B cell (primary cell): Measurements from ENCODE around the gene BRIP1. TPM values are rescaled to one million over a fixed set of nuclear protein-coding genes. Genes with fewer than 3 reads are reported as not detected.

Experiments
- ATAC-seq: fragments of 200-7000 bp; cut with Tn5 transposase; one replicate; pipeline ENCODE4 v1.10.0; 2021; ENCODE audit warnings: low read depth, mild to moderate bottlenecking, moderate number of reproducible peaks, moderate library complexity
- CTCF ChIA-PET: fragments of 350-600 bp; sonication (Branson Sonifier 250); formaldehyde crosslinking; loops from one replicate; lab custom pipeline; 2021; ENCODE audit warnings: antibody characterized with exemption, inconsistent platforms; lab: Charles Lee
- POLR2A ChIA-PET: fragments of 350-600 bp; sonication (Branson Sonifier 250); formaldehyde crosslinking; loops from one replicate; lab custom pipeline; 2021; ENCODE audit warnings: antibody characterized with exemption; lab: Charles Lee
- DNase-seq: peaks from one replicate; pipeline ENCODE4 v3.0.0; 2013
- H2AFZ ChIP-seq: 2 replicates; pipeline ENCODE4 v1.6.1; 2012; ENCODE audit warnings: mild to moderate bottlenecking, low read depth, low read length; ENCODE audit not compliant: insufficient read depth, poor library complexity, severe bottlenecking
- H3K27ac ChIP-seq, 2 donors: 1 replicate in 1 of 2; 2 replicates in 1 of 2; pipeline ENCODE4 v1.5.1; 2012 to 2013; ENCODE audit warnings: low read length in 2 of 2, mild to moderate bottlenecking in 2 of 2, moderate library complexity in 1 of 2
- H3K27me3 ChIP-seq, 4 experiments: fragments of 200-600 bp in 1 of 4; sonication (generic) in 1 of 4; replicated peaks in 1 of 4; 1 replicate in 2 of 4; 2 replicates in 2 of 4; pipeline versions ENCODE4 v1.6.1 to v1.7.0; 2013 to 2016; ENCODE audit warnings: low read length in 3 of 4, mild to moderate bottlenecking in 2 of 4, mixed read lengths in 1 of 4, moderate library complexity in 1 of 4; ENCODE audit not compliant: insufficient read depth in 4 of 4, control insufficient read depth in 3 of 4; ENCODE audit errors: control extremely low read depth in 1 of 4
- H3K36me3 ChIP-seq, 2 experiments: replicated peaks in 1 of 2; 1 replicate in 1 of 2; 2 replicates in 1 of 2; pipeline versions ENCODE4 v1.6.1 to v1.7.1; 2013; ENCODE audit warnings: low read length in 1 of 2; ENCODE audit not compliant: insufficient read depth in 2 of 2, control insufficient read depth in 1 of 2; ENCODE audit errors: control extremely low read depth in 1 of 2, extremely low read depth in 1 of 2
- H3K4me1 ChIP-seq, 2 donors: fragments of 200-600 bp in 1 of 2; sonication (generic) in 1 of 2; 1 replicate in 1 of 2; 2 replicates in 1 of 2; pipeline versions ENCODE4 v1.5.1 to v1.6.1; 2013 to 2017; ENCODE audit warnings: low read length in 2 of 2; ENCODE audit not compliant: control insufficient read depth in 2 of 2, insufficient read depth in 2 of 2
- H3K4me2 ChIP-seq: replicated peaks from 2 replicates; pipeline ENCODE3; 2012; ENCODE audit warnings: mild to moderate bottlenecking, low read depth, low read length; ENCODE audit not compliant: poor library complexity, severe bottlenecking
- H3K4me3 ChIP-seq, 5 experiments: fragments of 200-600 bp in 1 of 5; sonication (generic) in 1 of 5; 1 replicate in 3 of 5; 2 replicates in 2 of 5; pipeline versions ENCODE4 v1.5.1 to v1.7.0; 2011 to 2016; ENCODE audit warnings: low read length in 4 of 5, mild to moderate bottlenecking in 4 of 5, low read depth in 2 of 5, control low read depth in 1 of 5, moderate library complexity in 1 of 5; ENCODE audit not compliant: insufficient read depth in 1 of 5; ENCODE audit errors: control extremely low read depth in 1 of 5, extremely low read depth in 1 of 5
- H3K79me2 ChIP-seq: fragments of 200-600 bp; sonication (generic); one replicate; pipeline ENCODE4 v1.6.0; 2016; ENCODE audit warnings: low read length; ENCODE audit not compliant: control insufficient read depth, insufficient read depth
- H3K9ac ChIP-seq: fragments of 200-600 bp; sonication (generic); 2 replicates; pipeline ENCODE4 v1.6.1; 2017; ENCODE audit warnings: mild to moderate bottlenecking, low read length, moderate library complexity
- H3K9me3 ChIP-seq, 3 donors: one replicate each; pipeline versions ENCODE4 v1.6.1 to v1.7.1; 2013; ENCODE audit warnings: low read length in 2 of 3; ENCODE audit not compliant: control insufficient read depth in 2 of 3, insufficient read depth in 1 of 3; ENCODE audit errors: control extremely low read depth in 1 of 3
- H4K20me1 ChIP-seq: 2 replicates; pipeline ENCODE4 v1.6.0; 2012; ENCODE audit warnings: mild to moderate bottlenecking, low read length; ENCODE audit not compliant: insufficient read depth, control insufficient read depth, poor library complexity, severe bottlenecking
- H3K27ac Mint-ChIP-seq: one replicate; pipeline ENCODE4 v1.8.0; 2021; ENCODE audit warnings: mixed read lengths
- H3K27me3 Mint-ChIP-seq: one replicate; pipeline ENCODE4 v1.8.0; 2021; ENCODE audit warnings: mixed read lengths
- H3K4me1 Mint-ChIP-seq: one replicate; pipeline ENCODE4 v1.8.0; 2021; ENCODE audit warnings: mixed read lengths
- H3K4me3 Mint-ChIP-seq: one replicate; pipeline ENCODE4 v1.8.0; 2021; ENCODE audit warnings: mixed read lengths
- H3K9me3 Mint-ChIP-seq: one replicate; pipeline ENCODE4 v1.8.0; 2022; ENCODE audit warnings: mixed read lengths; ENCODE audit not compliant: insufficient read depth
- EZH2 ChIP-seq: IDR thresholded peaks from 2 replicates; pipeline ENCODE4 v1.6.1; 2012; ENCODE audit warnings: borderline replicate concordance, low read depth, mild to moderate bottlenecking, moderate library complexity, low read length; ENCODE audit not compliant: insufficient read depth, poor library complexity, severe bottlenecking
- WGBS: methylation state at CpG from one replicate; pipeline ENCODE4 v1.1.5; 2013; ENCODE audit warnings: missing lambda C conversion rate; ENCODE audit not compliant: insufficient coverage; 5-methylcytosine and 5-hydroxymethylcytosine counted together
- intact Hi-C: fragments of 100-400 bp; cut with micrococcal nuclease; formaldehyde crosslinking; loops from one replicate; pipeline ENCODE4 v1.10.0; 2022
- polyA plus RNA-seq: library from polyadenylated mRNA; depleted of rRNA; stranded (reverse); fragments of >200 nt; gene quantifications from 2 replicates; pipeline ENCODE4 v1.2.3, GENCODE V29; 2012
- total RNA-seq, 2 donors: library from RNA; stranded (reverse); fragments of 120-200 nt in 1 of 2; gene quantifications; 1 replicate in 1 of 2; 2 replicates in 1 of 2; pipeline versions ENCODE4 v1.2.3 to v1.2.4, GENCODE V29; 2013 to 2022
- TF ChIP-seq, protein P1 (sequence below): fragments of 200-600 bp; IDR thresholded peaks from one replicate; pipeline ENCODE4 v1.8.0; 2022; ENCODE audit warnings: antibody characterized with exemption, mild to moderate bottlenecking

The BRIP1 gene
- total and polyA plus RNA-seq, 2 donors (not counting 1 experiment from before 2014, with no cell fraction given): 0.89 to 2.4 TPM

DNA sequence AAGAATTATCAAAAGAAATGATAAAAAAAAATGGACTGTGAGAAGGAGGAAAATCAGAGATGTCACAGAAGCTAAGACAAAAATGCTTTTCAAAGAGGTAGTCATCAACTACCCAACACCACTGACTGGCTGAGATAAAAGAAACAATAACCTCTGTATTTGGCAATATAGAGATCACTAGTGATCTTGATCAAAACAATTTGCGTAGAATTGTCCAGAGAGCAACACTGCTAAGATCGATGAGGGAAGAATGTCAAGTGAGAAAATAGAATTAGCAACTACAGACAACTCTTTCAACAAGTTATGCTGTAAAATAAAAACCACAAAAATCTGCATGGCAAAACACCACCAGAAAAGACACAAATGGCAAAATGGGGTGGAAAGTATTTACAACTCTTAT lies 66.0 kb downstream of the BRIP1 start:
- CTCF ChIA-PET: no interaction called here
- Mint-ChIP-seq H3K4me1 (peaks cover 7% of the 10 kb centered on the region), H3K4me3 (no peak overlapping the region), H3K27ac (no peak overlapping the region), H3K9me3 (no peaks in the 10 kb centered on the region), H3K27me3 (no peaks in the 10 kb centered on the region)
- POLR2A ChIA-PET: no interaction called here
- H3K36me3 ChIP-seq: no peaks in the 10 kb centered on the region
- no peaks in the 10 kb centered on the region for H3K27me3 ChIP-seq
- no peak overlapping the region for H3K4me3 ChIP-seq
- ATAC-seq (no peak), DNase-seq (no peak)
- H3K4me1 ChIP-seq: peaks cover 0 to 3% of the 10 kb centered on the region in 2 donors
- no peaks in the 10 kb centered on the region for H3K9me3 ChIP-seq
- no peak for TF ChIP-seq EZH2
- TF ChIP-seq, protein P1, sequence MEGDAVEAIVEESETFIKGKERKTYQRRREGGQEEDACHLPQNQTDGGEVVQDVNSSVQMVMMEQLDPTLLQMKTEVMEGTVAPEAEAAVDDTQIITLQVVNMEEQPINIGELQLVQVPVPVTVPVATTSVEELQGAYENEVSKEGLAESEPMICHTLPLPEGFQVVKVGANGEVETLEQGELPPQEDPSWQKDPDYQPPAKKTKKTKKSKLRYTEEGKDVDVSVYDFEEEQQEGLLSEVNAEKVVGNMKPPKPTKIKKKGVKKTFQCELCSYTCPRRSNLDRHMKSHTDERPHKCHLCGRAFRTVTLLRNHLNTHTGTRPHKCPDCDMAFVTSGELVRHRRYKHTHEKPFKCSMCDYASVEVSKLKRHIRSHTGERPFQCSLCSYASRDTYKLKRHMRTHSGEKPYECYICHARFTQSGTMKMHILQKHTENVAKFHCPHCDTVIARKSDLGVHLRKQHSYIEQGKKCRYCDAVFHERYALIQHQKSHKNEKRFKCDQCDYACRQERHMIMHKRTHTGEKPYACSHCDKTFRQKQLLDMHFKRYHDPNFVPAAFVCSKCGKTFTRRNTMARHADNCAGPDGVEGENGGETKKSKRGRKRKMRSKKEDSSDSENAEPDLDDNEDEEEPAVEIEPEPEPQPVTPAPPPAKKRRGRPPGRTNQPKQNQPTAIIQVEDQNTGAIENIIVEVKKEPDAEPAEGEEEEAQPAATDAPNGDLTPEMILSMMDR: no peak
- WGBS: no CpG with 5 or more reads among the region's 2 CpGs
- no peak overlapping the region for H3K4me2 ChIP-seq
- H3K79me2 ChIP-seq: no peaks in the 10 kb centered on the region
- no peak overlapping the region for H2AFZ ChIP-seq
- H3K27ac ChIP-seq: no peak overlapping the region
- no peak overlapping the region for H3K9ac ChIP-seq
- intact Hi-C loops: no loop called here
- no peaks in the 10 kb centered on the region for H4K20me1 ChIP-seq

DNA sequence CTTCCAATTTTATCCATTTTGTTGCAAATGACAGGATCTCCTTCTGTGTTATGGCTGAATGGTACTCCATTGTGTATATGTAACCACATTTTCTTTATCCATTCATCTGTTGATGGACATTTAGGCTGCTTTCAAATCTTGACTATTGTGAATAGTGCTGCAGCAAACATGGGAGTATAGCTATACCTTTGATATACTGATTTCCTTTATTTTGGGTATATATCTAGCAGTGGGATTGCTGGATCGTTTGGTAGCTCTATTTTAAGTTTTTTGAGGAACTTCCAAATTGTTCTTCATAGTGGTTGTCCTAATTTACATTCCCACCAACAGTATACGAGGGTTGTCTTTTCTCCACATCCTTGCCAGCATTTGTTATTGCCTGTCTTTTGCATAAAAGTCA lies 67.8 kb downstream of the BRIP1 start:
- no peak overlapping the region for H3K4me3 ChIP-seq
- ATAC-seq (no peak), DNase-seq (no peak)
- POLR2A ChIA-PET: no interaction called here
- Mint-ChIP-seq H3K4me1 (peaks cover 7% of the 10 kb centered on the region), H3K27me3 (no peaks in the 10 kb centered on the region), H3K4me3 (no peak overlapping the region), H3K9me3 (no peaks in the 10 kb centered on the region), H3K27ac (no peak overlapping the region)
- H4K20me1 ChIP-seq: no peaks in the 10 kb centered on the region
- no CpG with 5 or more reads among the region's 2 CpGs for WGBS
- H3K4me2 ChIP-seq: no peak overlapping the region
- no peaks in the 10 kb centered on the region for H3K36me3 ChIP-seq
- peaks cover 0 to 3% of the 10 kb centered on the region in 2 donors for H3K4me1 ChIP-seq
- no peak for TF ChIP-seq EZH2
- TF ChIP-seq, protein P1: no peak
- H3K9me3 ChIP-seq: peaks cover 0 to 2% (median 0%) of the 10 kb centered on the region in 3 donors
- H2AFZ ChIP-seq: no peak overlapping the region
- H3K27me3 ChIP-seq: no peaks in the 10 kb centered on the region
- H3K27ac ChIP-seq: no peak overlapping the region
- no peak overlapping the region for H3K9ac ChIP-seq
- intact Hi-C loops: no loop called here
- CTCF ChIA-PET: no interaction called here
- H3K79me2 ChIP-seq: no peaks in the 10 kb centered on the region
